GM23248 (cell line): Measurements from ENCODE around the gene CMKLR1. TPM values are rescaled to one million over a fixed set of nuclear protein-coding genes. Genes with fewer than 3 reads are reported as not detected.

Experiments used
- DNase-seq: peaks from one replicate; pipeline ENCODE4 v3.0.0-alpha.2; 2015
- H2AFZ ChIP-seq: fragments of 200-600 bp; sonication (generic); 2 replicates; pipeline ENCODE4 v1.6.1; 2016; ENCODE audit warnings: antibody characterized with exemption
- H3F3A ChIP-seq: fragments of 200-600 bp; sonication (generic); 2 replicates; pipeline ENCODE4 v1.6.1; 2016; ENCODE audit warnings: mild to moderate bottlenecking, antibody characterized with exemption, mixed run types; ENCODE audit not compliant: insufficient read depth
- H3K27ac ChIP-seq: fragments of 200-600 bp; sonication (generic); 2 replicates; pipeline ENCODE4 v1.5.1; 2016; ENCODE audit warnings: mild to moderate bottlenecking
- H3K27me3 ChIP-seq: fragments of 200-600 bp; sonication (generic); replicated peaks from 2 replicates; pipeline ENCODE4 v1.6.1; 2016; ENCODE audit warnings: mild to moderate bottlenecking; ENCODE audit not compliant: insufficient read depth
- H3K36me3 ChIP-seq: fragments of 200-600 bp; sonication (generic); 2 replicates; pipeline ENCODE4 v1.6.1; 2016; ENCODE audit warnings: low read depth, mild to moderate bottlenecking
- H3K4me1 ChIP-seq: fragments of 200-600 bp; sonication (generic); 2 replicates; pipeline ENCODE4 v1.6.1; 2016; ENCODE audit warnings: mild to moderate bottlenecking; ENCODE audit not compliant: insufficient read depth
- H3K4me2 ChIP-seq: fragments of 200-600 bp; sonication (generic); one replicate; pipeline ENCODE4 v1.6.1; 2016; ENCODE audit warnings: mild to moderate bottlenecking; ENCODE audit not compliant: unreplicated experiment
- H3K4me3 ChIP-seq: fragments of 200-600 bp; sonication (generic); 2 replicates; pipeline ENCODE4 v1.5.1; 2016; ENCODE audit warnings: mild to moderate bottlenecking
- H3K79me2 ChIP-seq: fragments of 200-600 bp; sonication (generic); 2 replicates; pipeline ENCODE4 v1.6.1; 2016; ENCODE audit warnings: mild to moderate bottlenecking; ENCODE audit not compliant: insufficient read depth
- H3K9ac ChIP-seq: fragments of 200-600 bp; sonication (generic); 2 replicates; pipeline ENCODE4 v1.6.1; 2016; ENCODE audit warnings: mild to moderate bottlenecking
- H3K9me2 ChIP-seq: fragments of 200-600 bp; sonication (generic); 2 replicates; pipeline ENCODE4 v1.6.1; 2016; ENCODE audit warnings: mixed run types, mild to moderate bottlenecking, moderate library complexity; ENCODE audit not compliant: insufficient read depth
- H3K9me3 ChIP-seq: fragments of 200-600 bp; sonication (generic); one replicate; pipeline ENCODE4 v1.6.1; 2017; ENCODE audit warnings: low read depth
- H4K20me1 ChIP-seq: fragments of 200-600 bp; sonication (generic); 2 replicates; pipeline ENCODE4 v1.6.0; 2016; ENCODE audit not compliant: insufficient read depth
- EZH2 ChIP-seq: fragments of 200-600 bp; sonication (generic); IDR thresholded peaks from 2 replicates; pipeline ENCODE4 v1.6.1; 2018; ENCODE audit warnings: antibody characterized with exemption, mild to moderate bottlenecking; ENCODE audit not compliant: insufficient read depth, poor library complexity, severe bottlenecking
- EZH2phosphoT487 ChIP-seq: fragments of 200-600 bp; sonication (generic); IDR thresholded peaks from 2 replicates; pipeline ENCODE4 v1.6.1; 2018; ENCODE audit warnings: antibody characterized with exemption, moderate library complexity, mild to moderate bottlenecking, low read depth; ENCODE audit not compliant: insufficient read depth
- WGBS, 2 experiments: methylation state at CpG; one replicate each; pipeline ENCODE4 v1.1.6; 2015 to 2017; ENCODE audit warnings: low lambda C conversion rate in 2 of 2, low coverage in 1 of 2; ENCODE audit errors: missing lambda C conversion rate in 2 of 2; 5-methylcytosine and 5-hydroxymethylcytosine counted together
- in situ Hi-C: fragments of 300-500 bp; cut with MboI; formaldehyde crosslinking; loops from 2 replicates; pipeline ENCODE4 v1.15.0; 2020
- polyA plus RNA-seq: library from polyadenylated mRNA; unstranded; fragments of >200 nt; fragmentation: Nextera tagmentation; extraction: Ambion mirVana; gene quantifications from 2 replicates; pipeline ENCODE4 v1.2.1, GENCODE V29; 2016
- total RNA-seq: library from RNA; depleted of rRNA; stranded (reverse); fragments of >200 nt; shearing (Covaris generic); gene quantifications from 2 replicates; pipeline ENCODE4 v1.2.3, GENCODE V29; 2014

Gene CMKLR1
- total and polyA plus RNA-seq, 2 experiments from 2014 or later = 1.9 to 2.9 TPM

- Histone ChIP-seq H3K9me3 (no peaks in the 10 kb centered on the region), H3K4me2 (no peak overlapping the region), H3K9ac (no peak overlapping the region), H2AFZ (no peak overlapping the region), H3K79me2 (no peaks in the 10 kb centered on the region), H3K36me3 (no peaks in the 10 kb centered on the region), H3K4me1 (no peaks in the 10 kb centered on the region), H3F3A (no peaks in the 10 kb centered on the region), H4K20me1 (no peaks in the 10 kb centered on the region), H3K27me3 (0 out of 2 replicates have a peak, but pooled peaks cover 18% of the 10 kb centered on the region), H3K9me2 (no peaks in the 10 kb centered on the region), H3K27ac (no peak overlapping the region), H3K4me3 (no peak overlapping the region)
- in situ Hi-C loops = no loop called here
- no peak for DNase-seq
- TF ChIP-seq EZH2 = no peak
- TF ChIP-seq EZH2phosphoT487 = no peak
- WGBS, 2 experiments = 73 to 78% methylated on average over 3 of the region's 3 CpGs
These were observed 51.9 kb downstream of the CMKLR1 start for GRCh38 chr12:108287227-108287626.

GRCh38 chr12:108285016-108285415 is 54.1 kb downstream of the CMKLR1 start:
- H3K9me2 ChIP-seq = no peaks in the 10 kb centered on the region
- H4K20me1 ChIP-seq = no peaks in the 10 kb centered on the region
- H3F3A ChIP-seq = no peaks in the 10 kb centered on the region
- H3K4me1 ChIP-seq = no peaks in the 10 kb centered on the region
- H3K4me3 ChIP-seq = no peak overlapping the region
- TF ChIP-seq EZH2 (no peak), EZH2phosphoT487 (no peak)
- H3K27ac ChIP-seq = no peak overlapping the region
- no peak for DNase-seq
- no peak overlapping the region for H3K9ac ChIP-seq
- H3K27me3 ChIP-seq = peaks cover 24% of the 10 kb centered on the region; the same call in 1 of the 2 replicates
- WGBS, 2 experiments = 24 to 32% methylated on average over 2 of the region's 2 CpGs
- no peaks in the 10 kb centered on the region for H3K79me2 ChIP-seq
- no peaks in the 10 kb centered on the region for H3K36me3 ChIP-seq
- in situ Hi-C loops = no loop called here
- H2AFZ ChIP-seq = no peak overlapping the region
- no peak overlapping the region for H3K4me2 ChIP-seq
- no peaks in the 10 kb centered on the region for H3K9me3 ChIP-seq

DNA sequence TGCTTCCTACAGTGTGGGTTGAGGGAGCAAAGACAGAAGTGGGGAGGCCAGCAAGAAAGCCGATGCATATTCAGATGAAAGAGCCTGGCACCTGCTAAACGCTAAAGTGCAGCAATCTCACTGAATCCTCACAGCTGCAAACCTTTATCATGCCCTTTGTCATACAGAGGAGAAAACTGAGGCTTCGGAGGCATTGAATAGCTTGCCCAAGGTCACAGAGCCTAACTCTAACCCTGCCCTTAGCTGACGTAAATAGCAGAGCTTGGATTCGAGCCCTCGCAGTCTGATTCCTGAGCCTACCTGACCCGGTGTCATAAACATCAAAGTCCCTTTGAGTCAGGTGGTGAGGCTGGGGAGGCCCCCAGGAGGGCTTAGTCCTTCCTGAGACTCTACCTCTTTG is 54.9 kb downstream of the CMKLR1 start:
- in situ Hi-C loops = no loop called here
- no peaks in the 10 kb centered on the region for H3K36me3 ChIP-seq
- H3K9ac ChIP-seq = no peak overlapping the region
- TF ChIP-seq EZH2phosphoT487 (no peak), EZH2 (no peak)
- H2AFZ ChIP-seq = no peak overlapping the region
- no peaks in the 10 kb centered on the region for H3K9me2 ChIP-seq
- 26 to 31% methylated on average over 7 of the region's 7 CpGs for WGBS, 2 experiments
- no peaks in the 10 kb centered on the region for H3K9me3 ChIP-seq
- H3K27ac ChIP-seq = no peak overlapping the region
- DNase-seq = no peak
- no peak overlapping the region for H3K4me2 ChIP-seq
- H3K27me3 ChIP-seq = peaks cover 24% of the 10 kb centered on the region
- H4K20me1 ChIP-seq = no peaks in the 10 kb centered on the region
- no peaks in the 10 kb centered on the region for H3K4me1 ChIP-seq
- no peak overlapping the region for H3K4me3 ChIP-seq
- H3K79me2 ChIP-seq = no peaks in the 10 kb centered on the region
- no peaks in the 10 kb centered on the region for H3F3A ChIP-seq

GRCh38 chr12:108282676-108283075 is 56.4 kb downstream of the CMKLR1 start:
- Histone ChIP-seq H4K20me1 (no peaks in the 10 kb centered on the region), H2AFZ (no peak overlapping the region), H3K9me3 (no peaks in the 10 kb centered on the region), H3K27ac (no peak overlapping the region), H3K79me2 (no peaks in the 10 kb centered on the region), H3K4me1 (no peaks in the 10 kb centered on the region), H3K27me3 (peaks cover 28% of the 10 kb centered on the region), H3K4me3 (no peak overlapping the region), H3K36me3 (no peaks in the 10 kb centered on the region), H3F3A (no peaks in the 10 kb centered on the region), H3K9ac (no peak overlapping the region), H3K9me2 (no peaks in the 10 kb centered on the region), H3K4me2 (no peak overlapping the region)
- no peak for TF ChIP-seq EZH2
- TF ChIP-seq EZH2phosphoT487 = no peak
- in situ Hi-C loops = no loop called here
- whole genome bisulfite sequencing, 2 experiments = 21% methylated on average over 3 of the region's 3 CpGs
- DNase-seq = no peak

DNA sequence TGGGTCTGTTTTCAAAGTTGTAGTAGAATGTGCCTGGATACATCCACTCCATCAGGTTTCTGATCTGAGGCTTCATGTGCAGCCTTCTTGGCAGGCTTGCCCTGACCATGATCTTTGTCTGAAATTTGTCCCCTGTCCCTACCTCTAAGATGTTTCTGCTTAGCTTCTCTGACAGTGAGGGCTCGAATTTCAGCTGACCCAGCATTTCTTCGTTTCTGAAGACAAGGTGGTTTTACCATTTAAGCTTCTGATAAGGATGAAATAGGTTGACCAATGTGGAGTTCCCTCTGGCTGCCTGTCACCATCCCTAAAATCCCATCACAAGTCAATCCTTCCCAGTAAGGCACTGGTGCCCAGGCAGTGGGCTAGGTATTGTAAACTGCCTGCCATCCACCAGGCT is 57.0 kb downstream of the CMKLR1 start:
- H3K9me3 ChIP-seq = no peaks in the 10 kb centered on the region
- no peak overlapping the region for H2AFZ ChIP-seq
- H4K20me1 ChIP-seq = no peaks in the 10 kb centered on the region
- H3K27me3 ChIP-seq = peaks cover 28% of the 10 kb centered on the region
- no peaks in the 10 kb centered on the region for H3K36me3 ChIP-seq
- H3K4me1 ChIP-seq = no peaks in the 10 kb centered on the region
- H3K4me2 ChIP-seq = no peak overlapping the region
- 0 to 2% methylated on average over 2 of the region's 2 CpGs for WGBS, 2 experiments
- no peak overlapping the region for H3K4me3 ChIP-seq
- no peak overlapping the region for H3K27ac ChIP-seq
- no peak overlapping the region for H3K9ac ChIP-seq
- TF ChIP-seq EZH2 = no peak
- no peaks in the 10 kb centered on the region for H3K9me2 ChIP-seq
- no peaks in the 10 kb centered on the region for H3F3A ChIP-seq
- H3K79me2 ChIP-seq = no peaks in the 10 kb centered on the region
- in situ Hi-C loops = no loop called here
- no peak for DNase-seq
